DMS114 treated with DMSO at 0.1 percent for 48 hours (cell line): ENCODE measurements around the gene HAT1.
"Not testable (repeated sequence)": the region's sequence is repeated elsewhere in the genome, so short reads cannot be mapped to it uniquely, and the experiment has no call there.

ENCODE experiments used
- DNase-seq: peaks from one replicate; lab custom pipeline; 2025; ENCODE audit not compliant: unreplicated experiment; lab: John Stamatoyannopoulos, UW

The HAT1 gene

GRCh38 chr2:171972329-171972982 is 50.2 kb downstream of the HAT1 start:
- no peak for DNase-seq

DNA sequence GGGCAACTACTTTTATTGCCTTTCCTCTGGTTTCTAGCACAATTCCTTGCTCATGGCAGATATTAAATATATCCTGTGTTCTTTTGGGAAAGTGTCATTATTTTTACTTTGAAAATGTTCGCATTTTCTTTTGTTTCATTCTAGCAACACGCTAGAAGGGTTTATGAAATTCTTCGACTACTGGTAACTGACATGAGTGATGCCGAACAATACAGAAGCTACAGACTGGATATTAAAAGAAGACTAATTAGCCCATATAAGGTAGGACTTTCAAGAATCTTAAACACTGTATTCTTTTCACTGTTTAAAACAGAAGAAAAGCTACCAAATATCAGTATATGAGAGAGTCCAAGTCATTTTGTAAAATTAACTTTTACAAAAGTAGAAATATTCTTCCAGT is 56.8 kb downstream of the HAT1 start:
- no peak for DNase-seq

- not testable (repeated sequence) for DNase-seq
Measured at GRCh38 chr2:171983924-171984323, 61.7 kb downstream of the HAT1 start.

- DNase-seq, result no peak
Measured at GRCh38 chr2:171985076-171985475, 62.8 kb downstream of the HAT1 start.

DNA sequence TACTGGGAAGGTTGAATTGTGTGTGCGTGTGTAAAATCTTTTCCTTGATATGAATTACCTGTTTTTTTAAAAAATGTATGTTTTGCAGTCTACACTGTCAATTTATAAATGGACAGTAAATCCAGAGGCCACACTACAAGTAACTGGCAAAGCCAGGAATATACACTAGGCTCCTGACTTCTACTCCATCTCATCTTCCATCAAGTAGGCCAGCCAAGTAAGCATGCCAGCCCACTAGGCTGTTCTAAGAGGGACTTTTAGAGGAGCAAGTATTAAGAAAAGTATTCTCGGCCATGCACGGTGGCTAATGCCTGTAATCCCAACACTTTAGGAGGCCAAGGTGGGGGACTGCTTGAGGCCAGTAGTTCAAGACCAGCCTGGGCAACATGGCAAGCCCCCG is 64.5 kb downstream of the HAT1 start:
- no peak for DNase-seq

GRCh38 chr2:171991027-171991426 is 68.8 kb downstream of the HAT1 start:
- DNase-seq, result no peak

DNA sequence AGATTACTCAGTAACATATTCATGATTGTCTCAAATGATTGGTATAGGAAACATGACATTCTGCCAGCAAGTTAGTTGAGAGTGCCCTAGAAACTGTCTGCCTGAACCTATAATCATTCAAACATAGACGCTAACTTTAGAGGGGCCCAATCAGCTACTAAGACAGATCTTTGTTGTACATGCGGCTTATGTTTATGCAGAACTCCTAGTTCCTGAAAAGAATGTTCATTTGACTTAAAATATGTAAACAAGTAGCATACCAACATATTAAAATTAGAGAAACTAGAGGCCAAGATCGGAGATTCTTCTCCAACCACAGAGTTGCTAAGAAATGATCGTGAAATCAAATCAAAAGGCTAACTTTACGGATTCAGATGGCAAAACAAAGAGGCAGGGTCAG is 73.3 kb downstream of the HAT1 start:
- no peak for DNase-seq

GRCh38 chr2:171996021-171996420 is 73.8 kb downstream of the HAT1 start:
- no peak for DNase-seq

DNA sequence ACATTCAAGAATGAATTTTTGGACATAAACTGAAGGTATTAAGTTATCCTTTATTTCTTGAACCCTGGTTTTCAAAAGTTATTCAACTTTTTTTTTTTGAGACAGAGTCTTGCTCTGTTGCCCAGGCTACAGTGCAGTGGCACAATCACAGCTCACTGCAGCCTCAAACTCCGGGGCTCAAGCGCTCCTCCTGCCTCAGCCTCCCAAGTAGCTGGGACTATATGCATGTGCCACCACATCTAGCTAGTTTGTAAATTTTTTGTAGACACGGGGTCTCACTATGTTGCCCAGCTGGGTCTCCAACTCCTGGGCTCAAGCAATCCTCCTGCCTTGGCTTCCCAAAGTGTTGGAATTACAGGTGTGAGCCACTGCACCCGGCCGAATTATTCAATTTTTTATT is 74.8 kb downstream of the HAT1 start:
- DNase-seq, result not testable (repeated sequence)

DNA sequence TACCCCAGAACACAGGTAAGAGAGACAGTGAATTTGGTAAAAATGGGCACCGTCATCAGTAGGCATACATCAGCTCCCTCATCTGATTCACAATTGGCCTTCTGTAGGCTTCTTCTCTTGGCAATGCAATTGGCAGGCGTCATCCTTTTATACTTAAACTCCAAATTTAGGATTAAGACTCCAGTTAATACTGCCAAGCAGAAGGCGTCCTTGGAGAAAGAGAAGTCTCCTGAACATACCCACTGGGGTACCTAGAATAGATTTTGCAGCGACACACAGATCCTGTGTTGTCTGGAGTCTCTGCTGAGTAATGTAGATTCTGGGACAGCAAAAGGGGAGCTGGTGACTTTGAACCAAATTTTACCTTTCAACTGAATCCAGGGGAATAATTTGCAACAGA is 76.9 kb downstream of the HAT1 start:
- no peak for DNase-seq

DNA sequence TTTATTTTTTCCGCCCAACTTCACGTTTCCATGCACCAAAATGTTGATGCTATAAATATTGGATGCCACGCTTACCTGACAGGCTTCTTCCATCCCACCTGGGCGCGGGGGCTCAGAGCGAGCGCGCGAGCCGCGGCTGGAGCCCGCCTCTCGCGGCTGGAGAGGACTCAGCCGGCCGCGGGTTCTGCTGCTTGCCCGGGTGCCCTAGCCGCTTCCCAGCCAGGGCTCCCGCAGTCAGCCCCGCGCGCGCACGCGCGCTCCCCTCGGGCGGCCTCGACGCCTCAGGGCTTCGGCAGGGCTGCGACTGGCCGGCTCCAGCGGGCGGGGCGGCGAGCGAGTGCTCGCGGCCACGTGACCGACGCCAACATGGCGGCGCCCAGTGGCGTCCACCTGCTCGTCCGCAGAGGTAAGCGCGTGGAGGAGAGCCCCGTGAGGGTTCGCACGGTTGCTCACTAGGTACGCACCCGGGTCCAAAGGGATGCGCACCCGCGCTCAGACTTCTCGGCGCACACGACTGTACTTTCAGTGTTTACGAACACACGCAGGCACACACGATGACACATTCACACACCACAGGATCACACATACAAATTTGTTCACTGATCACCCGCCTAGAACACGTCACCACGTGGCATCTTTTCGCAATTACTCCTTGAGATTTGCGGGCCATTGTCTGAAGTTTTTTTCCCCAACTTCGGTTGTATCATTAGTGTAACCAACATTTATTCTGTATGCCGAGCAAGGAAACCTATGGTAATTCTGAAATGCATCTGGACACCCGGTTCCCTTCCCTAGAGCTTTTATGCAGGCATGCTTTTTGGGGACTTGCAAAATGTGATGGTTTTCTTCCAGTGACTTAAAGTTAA is 77.6 kb downstream of the HAT1 start, which contains the start of gene METAP1D:
Gene METAP1D (plus strand): TSS at position 350 of the 866 bp plus-strand sequence. CDS start 17 bp downstream, at position 367.
- peak; percentile 57 for DNase-seq

DNA sequence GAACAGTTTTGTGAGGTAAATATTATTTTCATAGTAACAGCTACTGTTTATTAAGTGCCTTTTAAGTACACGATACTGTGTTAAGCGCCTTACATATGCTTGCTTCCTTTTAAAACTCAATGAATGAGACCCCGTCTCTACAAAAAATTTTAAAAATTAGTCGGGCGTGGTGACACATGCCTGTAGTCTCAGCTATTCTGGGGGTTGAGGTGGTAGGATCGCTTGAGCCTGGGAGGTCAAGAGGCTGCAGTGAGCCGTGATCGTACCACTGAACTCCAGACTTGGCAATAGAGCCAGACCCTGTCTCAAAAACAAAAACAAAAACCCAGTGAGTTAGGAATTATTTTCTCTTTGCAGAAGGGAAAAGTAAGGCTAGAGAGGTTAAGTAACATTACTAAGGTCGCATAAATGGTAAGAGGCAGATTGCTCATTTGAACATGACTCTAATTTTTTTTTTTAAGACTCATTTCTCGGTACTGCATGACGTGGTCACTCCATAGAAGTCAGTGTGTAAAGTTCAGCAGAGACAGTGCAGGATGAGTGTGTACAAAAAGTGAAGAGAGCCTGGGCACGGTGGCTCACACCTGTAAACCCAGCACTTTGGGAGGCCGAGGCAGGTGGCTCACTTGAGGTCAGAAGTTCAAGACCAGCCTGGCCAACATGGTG is 78.6 kb downstream of the HAT1 start:
- DNase-seq, result no peak

- no peak for DNase-seq
Measured at GRCh38 chr2:172007372-172007771, 85.1 kb downstream of the HAT1 start.

- DNase-seq, result no peak
Measured at GRCh38 chr2:172009823-172010222, 87.6 kb downstream of the HAT1 start.

DNA sequence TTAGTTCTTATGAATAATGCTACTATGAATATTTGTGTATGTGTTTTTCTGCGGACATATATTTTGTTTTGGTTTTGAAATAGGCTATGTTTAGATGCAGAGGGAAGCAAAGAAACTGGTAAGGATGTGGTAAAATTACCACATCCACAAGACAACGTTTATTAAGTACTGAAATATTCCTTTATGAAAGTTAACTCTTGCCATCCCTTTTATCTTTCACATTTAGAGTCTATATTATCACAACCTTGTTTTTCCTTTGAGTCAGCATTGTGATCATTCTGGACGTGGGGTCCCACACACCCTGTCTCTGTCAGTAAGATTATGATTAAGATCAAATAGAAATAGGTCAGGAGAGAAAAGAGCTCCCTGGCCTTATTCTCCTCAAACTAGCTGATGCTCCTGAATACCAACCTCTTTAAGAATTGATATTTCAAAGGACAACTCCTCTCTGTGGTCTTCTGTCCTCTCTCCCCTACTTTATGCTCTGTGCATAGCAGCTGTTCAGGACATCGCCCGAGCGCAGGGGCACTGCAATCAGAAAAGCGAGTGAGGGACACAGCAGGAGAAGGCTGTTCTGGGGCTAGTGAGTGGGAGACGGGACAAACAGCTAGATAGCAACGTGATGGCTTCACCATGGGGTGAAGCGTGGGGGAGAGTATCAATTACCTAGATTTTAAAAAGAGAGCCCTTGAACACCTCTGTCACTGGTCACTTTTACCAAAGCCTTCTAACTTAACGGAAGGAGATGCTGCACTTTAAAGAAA is 89.7 kb downstream of the HAT1 start:
- no peak for DNase-seq

- DNase-seq, result no peak
Measured at GRCh38 chr2:172012677-172013391, 90.6 kb downstream of the HAT1 start.

DNA sequence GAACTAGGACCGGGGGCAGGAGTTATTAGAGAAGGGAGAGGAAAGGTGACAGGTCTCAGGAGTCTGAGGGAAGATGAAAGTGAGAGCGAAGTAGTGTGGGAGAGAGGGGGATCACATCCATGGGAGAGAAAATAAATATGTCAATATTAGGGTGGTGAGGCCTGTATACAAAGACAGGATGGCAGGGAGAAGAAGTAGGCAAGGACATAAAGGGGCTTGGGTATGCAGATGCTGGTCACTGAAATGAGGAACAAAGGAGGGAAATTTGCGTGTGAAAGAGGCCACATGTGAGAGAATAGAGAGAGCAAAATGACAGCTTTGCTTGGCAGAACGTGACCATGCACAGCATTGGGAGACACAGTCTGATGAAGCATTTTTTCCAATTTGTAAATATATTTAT is 91.1 kb downstream of the HAT1 start:
- DNase-seq, result no peak

DNA sequence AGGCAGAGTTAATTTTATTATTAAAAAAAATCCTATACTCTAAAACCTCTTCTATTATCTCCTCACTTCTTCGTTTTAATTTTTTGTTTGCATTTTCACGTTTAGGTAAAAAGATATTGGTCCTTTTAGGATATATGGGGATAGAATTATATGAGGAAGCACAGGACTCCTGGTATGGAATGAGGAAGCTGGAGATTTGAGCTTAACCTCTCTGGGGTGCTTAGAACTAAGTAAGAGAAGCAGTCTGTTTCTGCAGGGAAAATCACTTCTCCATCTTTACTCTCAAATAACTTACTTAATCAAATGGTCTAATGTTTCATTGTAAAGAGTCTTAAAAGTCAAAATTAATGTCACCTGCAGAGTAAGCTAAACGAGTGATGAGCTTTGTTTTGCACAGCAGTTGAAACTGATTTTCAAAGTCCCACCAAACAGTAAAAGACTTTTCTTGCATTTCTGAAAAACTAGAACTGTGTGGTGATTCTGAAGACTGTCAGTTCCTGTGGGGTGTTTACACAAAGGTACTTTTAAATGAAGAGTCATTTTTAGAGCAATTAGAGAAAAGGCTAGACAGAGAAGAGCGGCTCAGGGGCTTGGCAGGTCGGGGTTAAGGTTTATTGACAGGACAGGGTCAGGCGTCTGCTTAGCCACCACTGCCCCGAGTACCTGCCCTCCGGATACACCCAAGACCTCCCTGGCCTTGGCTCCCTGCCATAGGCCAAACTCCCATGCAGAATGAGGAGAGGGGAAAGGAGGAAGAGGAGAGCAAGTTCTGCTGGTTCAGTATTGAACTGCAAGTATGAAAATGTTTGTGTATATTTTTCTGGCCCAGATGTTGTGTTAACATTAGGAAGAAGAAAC is 99.0 kb downstream of the HAT1 start:
- DNase-seq, result no peak

- DNase-seq, result no peak
Measured at GRCh38 chr2:172021955-172022354, 99.7 kb downstream of the HAT1 start.

- no peak for DNase-seq
Measured at GRCh38 chr2:172031536-172031935, 109.3 kb downstream of the HAT1 start.
